ENCODE data around the gene ZFP92.

Gene ZFP92

GRCh38 chrX:153386097-153386496 is 25.2 kb upstream of the ZFP92 start:
- no peaks in the 10 kb centered on the region for H3K9me3 ChIP-seq (ENCODE audit: insufficient read depth, low read depth, low read length)
- no peak overlapping the region for H3K4me3 ChIP-seq (ENCODE audit: low read length, poor library complexity, severe bottlenecking)
- H3K9ac ChIP-seq (ENCODE audit: low read depth, low read length, poor library complexity, severe bottlenecking) = no peak overlapping the region
- H3K79me2 ChIP-seq (ENCODE audit: insufficient read depth, low read length) = no peaks in the 10 kb centered on the region
- no peak overlapping the region for H3K4me2 ChIP-seq (ENCODE audit: low read depth, low read length, poor library complexity, severe bottlenecking)
- H4K20me1 ChIP-seq (ENCODE audit: insufficient read depth, low read length, poor library complexity, severe bottlenecking) = no peaks in the 10 kb centered on the region
- no peaks in the 10 kb centered on the region for H3K36me3 ChIP-seq (ENCODE audit: insufficient read depth, low read length)
- no peaks in the 10 kb centered on the region for H3K4me1 ChIP-seq (ENCODE audit: insufficient read depth, low read length, poor library complexity, severe bottlenecking)
- TF ChIP-seq CTCF (conservative IDR thresholded peaks at IDR 0.05; ENCODE audit: low read length) = no peak
- no peak for TF ChIP-seq EZH2phosphoT487 (IDR thresholded peaks at IDR 0.05; ENCODE audit: borderline replicate concordance)
- no peaks in the 10 kb centered on the region for H3K9me2 ChIP-seq (replicated peaks; ENCODE audit: low read depth, low read length)
- H3K27me3 ChIP-seq (ENCODE audit: insufficient read depth, low read length, poor library complexity, severe bottlenecking) = no peaks in the 10 kb centered on the region
- no peaks in the 10 kb centered on the region for H3F3A ChIP-seq (ENCODE audit: low read depth)
- H2AFZ ChIP-seq (ENCODE audit: low read length) = no peak overlapping the region

- no peaks in the 10 kb centered on the region for H3K79me2 ChIP-seq (ENCODE audit: insufficient read depth, low read length)
Measured at GRCh38 chrX:153387345-153387744, 23.9 kb upstream of the ZFP92 start.

GRCh38 chrX:153387987-153388721 is 23.1 kb upstream of the ZFP92 start:
- no peak overlapping the region for H3K4me3 ChIP-seq (ENCODE audit: low read length, poor library complexity, severe bottlenecking)
- no peak overlapping the region for H3K4me2 ChIP-seq (ENCODE audit: low read depth, low read length, poor library complexity, severe bottlenecking)
- no peaks in the 10 kb centered on the region for H3F3A ChIP-seq (ENCODE audit: low read depth)
- no peaks in the 10 kb centered on the region for H3K9me2 ChIP-seq (replicated peaks; ENCODE audit: low read depth, low read length)
- no peaks in the 10 kb centered on the region for H3K9me3 ChIP-seq (ENCODE audit: insufficient read depth, low read depth, low read length)
- no peaks in the 10 kb centered on the region for H3K27me3 ChIP-seq (ENCODE audit: insufficient read depth, low read length, poor library complexity, severe bottlenecking)
- no peaks in the 10 kb centered on the region for H3K79me2 ChIP-seq (ENCODE audit: insufficient read depth, low read length)
- H4K20me1 ChIP-seq (ENCODE audit: insufficient read depth, low read length, poor library complexity, severe bottlenecking) = no peaks in the 10 kb centered on the region
- H3K36me3 ChIP-seq (ENCODE audit: insufficient read depth, low read length) = no peaks in the 10 kb centered on the region
- no peaks in the 10 kb centered on the region for H3K4me1 ChIP-seq (ENCODE audit: insufficient read depth, low read length, poor library complexity, severe bottlenecking)
- H2AFZ ChIP-seq (ENCODE audit: low read length) = no peak overlapping the region
- TF ChIP-seq CTCF (conservative IDR thresholded peaks at IDR 0.05; ENCODE audit: low read length) (no peak), EZH2phosphoT487 (IDR thresholded peaks at IDR 0.05; ENCODE audit: borderline replicate concordance) (no peak)
- no peak overlapping the region for H3K9ac ChIP-seq (ENCODE audit: low read depth, low read length, poor library complexity, severe bottlenecking)

More at GRCh38 chrX:153387345-153387744, 23.9 kb upstream of the ZFP92 start:
- Histone ChIP-seq H2AFZ (ENCODE audit: low read length) (no peak overlapping the region), H3K27me3 (ENCODE audit: insufficient read depth, low read length, poor library complexity, severe bottlenecking) (no peaks in the 10 kb centered on the region), H3K9me2 (replicated peaks; ENCODE audit: low read depth, low read length) (no peaks in the 10 kb centered on the region), H3K9ac (ENCODE audit: low read depth, low read length, poor library complexity, severe bottlenecking) (no peak overlapping the region), H3K36me3 (ENCODE audit: insufficient read depth, low read length) (no peaks in the 10 kb centered on the region), H3K4me1 (ENCODE audit: insufficient read depth, low read length, poor library complexity, severe bottlenecking) (no peaks in the 10 kb centered on the region), H3K4me2 (ENCODE audit: low read depth, low read length, poor library complexity, severe bottlenecking) (no peak overlapping the region), H3K9me3 (ENCODE audit: insufficient read depth, low read depth, low read length) (no peaks in the 10 kb centered on the region), H3F3A (ENCODE audit: low read depth) (no peaks in the 10 kb centered on the region), H3K4me3 (ENCODE audit: low read length, poor library complexity, severe bottlenecking) (no peak overlapping the region), H4K20me1 (ENCODE audit: insufficient read depth, low read length, poor library complexity, severe bottlenecking) (no peaks in the 10 kb centered on the region)
- TF ChIP-seq EZH2phosphoT487 (IDR thresholded peaks at IDR 0.05; ENCODE audit: borderline replicate concordance) (no peak), CTCF (conservative IDR thresholded peaks at IDR 0.05; ENCODE audit: low read length) (no peak)

All from Loucy (cell line).